Uterus (tissue), 4 donors: ENCODE measurements around the gene TBC1D25. TPM values are rescaled to one million over a fixed set of nuclear protein-coding genes. Genes with fewer than 3 reads are reported as not detected.

Experiments
- DNase-seq, 2 donors: peaks; one replicate each; pipeline ENCODE4 v3.0.0-alpha.2; 2019 to 2020
- H3K27ac ChIP-seq, 2 donors: fragments of 200-600 bp; sonication (generic); 1 replicate in 1 of 2; 2 replicates in 1 of 2; pipeline ENCODE4 v1.5.1; 2016 to 2018
- H3K27me3 ChIP-seq, 2 donors: fragments of 200-600 bp; sonication (generic); one replicate each; pipeline ENCODE4 v1.5.1; 2018 to 2019; ENCODE audit warnings: control low read depth in 1 of 2
- H3K36me3 ChIP-seq, 2 donors: fragments of 200-600 bp; sonication (generic); one replicate each; pipeline ENCODE4 v1.5.1; 2019; ENCODE audit warnings: control low read depth in 1 of 2
- H3K4me1 ChIP-seq, 2 donors: fragments of 200-600 bp; sonication (generic); one replicate each; pipeline ENCODE4 v1.5.1; 2018 to 2019; ENCODE audit warnings: control low read depth in 1 of 2
- H3K4me3 ChIP-seq, 2 donors: fragments of 200-600 bp; sonication (generic); 1 replicate in 1 of 2; 2 replicates in 1 of 2; pipeline ENCODE4 v1.5.1; 2018 to 2019; ENCODE audit warnings: mild to moderate bottlenecking in 1 of 2
- H3K9me3 ChIP-seq, 2 donors: fragments of 200-600 bp; sonication (generic); one replicate each; pipeline ENCODE4 v1.5.1; 2019; ENCODE audit warnings: control low read depth in 1 of 2
- CTCF ChIP-seq, 4 experiments: fragments of 200-600 bp in 2 of 4; fragments of 450-650 bp in 2 of 4; sonication (generic) in 2 of 4; IDR thresholded peaks; one replicate each; pipeline ENCODE4 v1.5.1; 2016 to 2019; ENCODE audit warnings: antibody characterized with exemption in 4 of 4, mild to moderate bottlenecking in 2 of 4, moderate library complexity in 1 of 4
- POLR2A ChIP-seq, 2 donors: fragments of 450-650 bp; IDR thresholded peaks; one replicate each; pipeline ENCODE4 v1.6.1; 2016; ENCODE audit warnings: antibody characterized with exemption in 2 of 2, mild to moderate bottlenecking in 1 of 2, moderate library complexity in 1 of 2
- intact Hi-C: fragments of 100-400 bp; cut with DNase I; formaldehyde crosslinking; loops from one replicate; pipeline ENCODE4 v1.15.1; 2023; ENCODE audit warnings: low total_unique reads
- total RNA-seq, 4 donors: library from RNA; depleted of rRNA in 3 of 4; stranded (reverse); fragments of >200 nt in 3 of 4; gene quantifications; one replicate each; pipeline versions ENCODE4 v1.1.0 to v1.2.4, GENCODE V29; 2014 to 2023
- donor health status: DM: yes; HTN: yes; CAD: no.

TBC1D25 gene
- total RNA-seq, 4 donors from 2014 or later = 4.1 to 14.3 (median 5.3) TPM

- Histone ChIP-seq H3K4me3 (peak overlapping the region; percentile 50 to 74), H3K27ac (peak overlapping the region; percentile 93 to 98), H3K36me3 (no peaks in the 10 kb centered on the region), H3K9me3 (no peaks in the 10 kb centered on the region), H3K4me1 (no peaks in the 10 kb centered on the region), H3K27me3 (no peaks in the 10 kb centered on the region)
- DNase-seq = peak; percentile 37 to 48
- no peak for TF ChIP-seq POLR2A (IDR thresholded peaks at IDR 0.05)
- no peak for TF ChIP-seq CTCF (IDR thresholded peaks at IDR 0.05)
- intact Hi-C loops = no loop called here
These were observed 34.3 kb downstream of the TBC1D25 start for GRCh38 chrX:48573690-48574269.

- no peaks in the 10 kb centered on the region for H3K4me1 ChIP-seq
- peak within 1 kb of the TSS; percentile 50 to 74 for H3K4me3 ChIP-seq
- intact Hi-C loops = no loop called here
- TF ChIP-seq POLR2A (IDR thresholded peaks at IDR 0.05) (peak; percentile 64 to 84), CTCF (IDR thresholded peaks at IDR 0.05) (peak; percentile 26 to 53 (median 32))
- peak; percentile 89 to 93 for DNase-seq
- no peaks in the 10 kb centered on the region for H3K36me3 ChIP-seq
- no peaks in the 10 kb centered on the region for H3K9me3 ChIP-seq
- H3K27ac ChIP-seq = peak within 1 kb of the TSS; percentile 93 to 98
- no peaks in the 10 kb centered on the region for H3K27me3 ChIP-seq
These were observed 35.1 kb downstream of the TBC1D25 start, which contains the start of gene RBM3 for GRCh38 chrX:48574270-48575266. RBM3 (plus strand) TSS chrX:48574484; CDS start chrX:48575181, 697 bp downstream.

- intact Hi-C loops = no loop called here
- Histone ChIP-seq H3K9me3 (no peaks in the 10 kb centered on the region), H3K27me3 (no peaks in the 10 kb centered on the region), H3K4me1 (no peaks in the 10 kb centered on the region), H3K36me3 (no peaks in the 10 kb centered on the region), H3K27ac (peak overlapping the region; percentile 93 to 98), H3K4me3 (peak overlapping the region in 1 of 2 donors; percentile 50)
- TF ChIP-seq CTCF (IDR thresholded peaks at IDR 0.05) (no peak), POLR2A (IDR thresholded peaks at IDR 0.05) (no peak)
- DNase-seq = no peak
These were observed 36.1 kb downstream of the TBC1D25 start for GRCh38 chrX:48575642-48576041.

GRCh38 chrX:48576108-48576507, 36.6 kb downstream of the TBC1D25 start:
- Histone ChIP-seq H3K4me1 (no peaks in the 10 kb centered on the region), H3K4me3 (no peak overlapping the region), H3K27ac (peak overlapping the region; percentile 93 to 98), H3K27me3 (no peaks in the 10 kb centered on the region), H3K36me3 (no peaks in the 10 kb centered on the region), H3K9me3 (no peaks in the 10 kb centered on the region)
- no peak for DNase-seq
- no peak for TF ChIP-seq CTCF (IDR thresholded peaks at IDR 0.05)
- TF ChIP-seq POLR2A (IDR thresholded peaks at IDR 0.05) = no peak
- intact Hi-C loops = no loop called here

- Histone ChIP-seq H3K27me3 (no peaks in the 10 kb centered on the region), H3K27ac (no peak overlapping the region), H3K9me3 (no peaks in the 10 kb centered on the region), H3K4me1 (no peaks in the 10 kb centered on the region), H3K4me3 (no peak overlapping the region), H3K36me3 (no peaks in the 10 kb centered on the region)
- intact Hi-C loops = no loop called here
- DNase-seq = no peak
- TF ChIP-seq POLR2A (IDR thresholded peaks at IDR 0.05) (no peak), CTCF (IDR thresholded peaks at IDR 0.05) (no peak)
These were observed 39.2 kb downstream of the TBC1D25 start for GRCh38 chrX:48578661-48579128.
